SKM-1 (cell line): ENCODE data around the gene FRS2.

Experiments used
- DNase-seq: peaks from one replicate; lab custom pipeline; 2025; ENCODE audit not compliant: unreplicated experiment; lab: John Stamatoyannopoulos, UW

Gene FRS2

DNA sequence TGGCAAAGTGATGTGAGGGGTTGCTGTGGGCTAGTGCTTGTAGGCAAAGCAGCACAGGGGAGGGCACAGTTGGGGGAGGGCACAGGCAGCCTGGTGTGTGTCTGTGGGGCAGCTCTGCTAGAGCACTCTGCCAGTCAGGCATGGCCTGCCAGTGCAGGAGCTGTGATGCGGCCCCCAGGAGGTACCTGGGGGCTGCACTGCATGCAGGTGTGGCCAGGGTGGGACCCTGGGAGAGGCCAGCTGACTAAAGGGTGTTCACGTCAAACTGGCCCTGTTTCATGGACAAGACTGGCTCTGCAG, 54.1 kb downstream of the FRS2 start:
- DNase-seq = no peak

DNA sequence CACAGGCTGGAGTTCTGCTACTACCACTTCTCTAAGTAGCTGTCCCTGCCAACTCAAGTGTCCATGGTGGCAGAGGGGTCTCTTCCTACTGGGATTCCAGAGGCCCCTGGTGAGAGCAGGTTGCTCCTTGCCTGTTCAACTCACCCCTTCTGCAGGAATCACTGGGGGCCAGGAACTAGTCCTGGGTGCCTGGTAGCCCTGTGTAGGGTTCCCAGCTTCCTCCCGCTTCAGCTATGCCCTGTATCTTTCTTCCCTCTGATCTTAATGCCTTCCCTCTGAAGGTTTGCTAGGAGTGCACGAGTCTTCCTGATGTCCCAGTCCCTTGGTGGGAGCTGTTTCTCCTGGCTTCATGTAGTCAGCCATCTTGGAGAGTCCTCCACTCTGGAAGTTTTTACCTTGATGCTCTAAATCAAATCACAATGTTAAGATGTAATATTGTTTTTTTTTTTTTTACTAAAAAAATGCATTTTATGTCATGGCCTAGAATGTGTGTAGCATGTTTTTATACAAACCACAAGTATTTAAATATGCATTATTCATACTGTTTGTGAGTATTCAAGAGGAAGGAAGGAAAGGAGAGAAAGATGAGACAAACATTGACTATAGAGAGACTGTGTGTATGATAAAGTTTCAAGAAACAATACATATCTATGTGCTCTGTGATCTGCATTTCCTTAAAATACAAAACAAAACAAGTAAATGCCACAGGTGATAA, 54.7 kb downstream of the FRS2 start:
- no peak for DNase-seq

DNA sequence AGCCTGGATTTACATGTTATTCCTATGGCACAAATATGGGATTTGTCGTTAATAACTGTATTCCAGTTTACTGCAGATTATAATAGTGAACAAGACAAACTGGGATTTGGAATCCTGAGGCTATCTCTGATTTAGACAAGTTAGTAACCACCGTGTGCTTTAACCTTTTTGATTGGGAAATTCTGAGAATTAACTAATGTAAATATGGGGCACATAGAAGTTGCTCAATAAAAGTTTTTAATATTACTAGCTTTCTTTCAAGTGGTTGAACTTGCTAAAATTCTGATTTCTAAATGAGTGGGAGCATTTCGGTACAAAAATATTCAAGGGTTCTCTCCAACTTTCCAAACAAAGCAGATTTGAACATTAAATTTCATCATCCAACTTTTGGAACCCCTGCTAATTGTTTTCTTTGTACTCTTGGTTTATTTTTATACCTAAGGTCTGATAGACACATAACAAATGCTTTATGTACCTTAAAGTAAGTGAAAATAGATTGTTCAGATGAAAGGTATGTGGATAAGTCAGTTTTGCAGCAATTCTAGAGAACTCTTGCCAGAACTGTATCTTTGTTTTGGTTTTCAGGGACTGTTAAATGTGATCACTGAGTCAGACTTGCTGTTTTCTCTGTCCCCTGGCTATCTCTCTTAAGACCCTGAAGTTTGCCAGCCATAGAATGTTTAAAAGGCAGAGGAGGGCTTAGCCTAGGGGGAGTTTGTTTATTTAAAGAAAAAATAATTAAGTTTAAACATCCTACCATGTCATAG, 57.5 kb downstream of the FRS2 start:
- DNase-seq = no peak

DNA sequence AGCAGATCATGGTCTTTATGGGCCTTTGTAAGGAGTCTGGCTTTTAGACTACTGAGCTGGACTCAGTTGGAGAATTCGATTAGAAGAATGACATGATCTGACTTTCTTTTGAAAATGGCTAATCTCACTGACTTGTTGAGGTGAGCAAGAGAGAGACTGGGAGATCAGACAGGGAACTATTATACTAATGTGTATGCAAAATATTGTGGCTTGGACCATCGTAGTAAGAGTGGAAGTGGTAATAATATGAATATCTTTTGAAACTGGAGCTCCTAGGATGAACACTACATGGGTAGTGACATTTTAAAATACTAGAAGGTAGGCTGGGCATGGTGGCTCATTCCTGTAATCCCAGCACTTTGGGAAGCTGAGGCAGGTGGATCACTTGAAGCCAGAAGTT, 58.8 kb downstream of the FRS2 start:
- DNase-seq = no peak

DNA sequence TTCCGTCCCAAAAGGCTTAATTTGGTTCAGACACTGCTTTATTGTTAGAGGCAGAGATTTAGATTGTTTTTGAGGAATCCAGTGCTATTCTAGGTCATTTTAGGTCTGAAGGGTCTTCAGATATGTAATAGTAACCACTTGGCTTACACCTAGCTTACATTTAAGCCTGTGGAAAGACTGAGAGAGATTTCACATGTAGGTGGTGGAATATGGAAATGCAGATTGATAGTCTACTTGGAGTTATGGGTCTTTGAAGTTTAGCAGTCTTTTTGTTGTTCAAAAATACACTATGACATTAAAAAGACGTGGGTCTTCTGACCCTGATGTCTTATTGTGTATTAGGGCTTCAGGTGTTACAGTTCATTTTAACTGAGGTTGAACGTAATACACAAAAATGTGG, 63.7 kb downstream of the FRS2 start:
- no peak for DNase-seq

DNA sequence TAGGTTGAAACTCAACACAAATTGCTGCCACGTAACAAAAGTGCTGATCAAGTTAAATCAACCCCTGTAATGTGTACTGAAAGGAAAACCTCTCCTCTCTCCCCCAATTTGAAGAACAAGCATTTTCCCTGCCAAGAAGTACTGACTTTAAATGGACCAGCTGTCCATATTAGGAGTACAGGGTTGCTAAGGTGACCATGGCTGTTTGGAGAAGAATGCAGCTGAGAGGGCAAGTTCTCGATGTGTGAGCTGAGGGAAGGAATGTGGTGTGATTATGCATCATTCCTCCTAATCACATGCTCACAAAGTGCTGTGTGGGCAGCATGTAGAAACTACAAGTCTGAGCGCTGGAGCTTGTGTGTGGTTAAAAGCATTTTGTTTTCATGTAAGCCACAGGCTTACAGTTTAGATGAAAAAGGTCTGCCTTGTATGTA, 64.2 kb downstream of the FRS2 start:
- DNase-seq = no peak

DNA sequence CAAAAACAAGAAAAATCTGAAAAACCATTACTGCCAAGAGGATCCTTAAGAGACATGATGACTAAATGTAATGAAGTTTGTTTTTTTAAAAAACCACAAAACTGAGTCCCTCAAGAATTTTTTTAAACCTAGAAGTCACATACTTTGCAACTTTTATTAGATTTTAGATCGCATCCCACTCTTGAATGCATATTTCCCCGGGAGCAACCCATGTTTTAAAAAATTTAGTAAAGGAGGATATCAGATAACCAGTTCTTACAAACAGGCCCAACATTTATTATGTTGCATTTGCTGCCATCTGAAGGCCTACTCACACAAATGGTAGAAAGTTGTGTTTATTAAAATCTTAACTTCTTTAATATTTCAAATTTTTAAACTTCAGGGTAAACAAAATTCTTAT, 70.8 kb downstream of the FRS2 start:
- DNase-seq = no peak

DNA sequence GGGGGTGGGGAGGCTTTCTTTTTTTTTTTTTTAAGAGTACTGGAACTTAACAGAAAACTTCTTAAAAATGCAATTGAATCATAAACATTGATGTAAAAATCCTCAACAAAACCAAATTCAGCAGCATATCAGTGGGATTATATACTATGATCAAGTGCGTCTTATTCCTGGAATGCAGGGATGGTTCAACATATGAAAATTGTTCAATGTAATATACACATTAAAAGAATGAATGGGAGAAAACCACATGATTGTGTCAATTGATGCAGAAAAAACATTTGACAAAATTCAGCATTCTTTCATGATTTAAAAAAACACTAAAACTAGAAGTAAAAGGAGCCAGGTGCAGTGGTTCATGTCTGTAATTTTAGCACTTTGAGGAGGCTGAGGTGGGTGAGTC, 73.9 kb downstream of the FRS2 start:
- DNase-seq = no peak

DNA sequence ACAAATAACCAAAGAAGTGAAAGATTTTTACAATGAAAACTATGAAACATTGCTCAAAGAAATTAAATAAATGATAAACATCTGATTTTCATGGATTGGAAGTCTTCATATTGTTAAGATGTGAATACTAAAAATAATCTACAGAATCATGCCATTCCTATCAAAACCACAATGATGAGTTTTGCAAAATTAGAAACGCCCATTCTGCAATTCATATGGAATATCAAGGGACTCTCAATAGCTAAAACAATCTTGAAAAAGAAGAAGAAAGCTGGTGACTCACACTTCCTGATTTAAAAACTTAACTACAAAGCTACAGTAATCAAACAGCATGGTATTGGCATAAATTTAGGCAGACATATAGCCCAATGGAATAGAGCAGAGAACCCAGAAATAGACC, 74.9 kb downstream of the FRS2 start:
- no peak for DNase-seq

DNA sequence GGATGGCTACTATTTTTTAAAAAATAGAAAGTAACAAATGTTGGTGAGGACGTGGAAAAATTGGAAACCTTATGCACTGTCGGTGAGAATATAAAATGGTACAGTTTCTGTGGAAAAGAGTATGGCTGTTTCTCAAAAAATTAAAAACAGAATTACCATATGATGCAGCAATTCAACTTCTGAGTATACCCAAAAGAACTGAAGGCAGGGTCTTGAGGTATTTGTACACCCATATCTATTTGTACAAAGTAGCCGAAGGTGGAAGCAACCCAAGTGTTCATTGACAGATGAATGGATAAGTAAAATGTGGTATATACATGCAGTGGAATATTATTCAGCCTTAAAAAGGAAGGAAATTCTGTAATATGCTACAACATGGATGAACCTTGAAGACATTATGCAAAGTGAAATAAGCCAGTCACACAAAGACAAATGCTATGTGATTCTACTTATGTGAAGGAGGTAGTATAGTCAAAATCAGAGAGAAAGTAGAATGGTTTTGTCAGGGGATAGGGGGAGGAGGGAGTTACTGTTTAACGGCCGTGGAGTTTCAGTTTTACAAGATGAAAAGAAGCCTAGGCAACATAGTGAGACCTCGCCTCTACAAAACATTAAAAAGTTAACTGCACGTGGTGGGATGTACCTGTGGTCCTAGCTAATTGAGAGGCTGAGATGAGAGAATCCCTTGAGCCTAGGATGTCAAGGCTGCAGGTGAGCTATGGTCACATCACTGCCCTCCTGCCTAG, 76.7 kb downstream of the FRS2 start:
- DNase-seq = no peak

DNA sequence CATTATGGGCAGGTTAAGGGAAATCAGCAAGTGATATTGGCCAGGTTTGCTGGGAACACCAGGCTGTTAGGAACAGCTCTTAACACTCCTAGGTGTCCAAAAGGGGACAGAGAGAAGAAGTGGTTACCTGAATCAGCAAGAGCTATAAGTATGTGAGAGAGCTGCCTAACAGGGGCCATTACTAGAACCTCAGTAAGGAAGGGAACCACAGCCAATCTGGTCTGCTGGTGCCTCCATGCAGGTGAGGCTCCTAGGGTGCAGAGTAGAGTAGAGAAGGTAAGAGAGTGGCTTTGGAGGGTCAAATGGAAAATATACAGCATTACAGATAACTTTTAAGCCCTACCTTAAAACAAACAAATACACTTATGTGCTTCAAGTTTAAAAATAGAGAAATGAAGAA, 78.5 kb downstream of the FRS2 start:
- no peak for DNase-seq

DNA sequence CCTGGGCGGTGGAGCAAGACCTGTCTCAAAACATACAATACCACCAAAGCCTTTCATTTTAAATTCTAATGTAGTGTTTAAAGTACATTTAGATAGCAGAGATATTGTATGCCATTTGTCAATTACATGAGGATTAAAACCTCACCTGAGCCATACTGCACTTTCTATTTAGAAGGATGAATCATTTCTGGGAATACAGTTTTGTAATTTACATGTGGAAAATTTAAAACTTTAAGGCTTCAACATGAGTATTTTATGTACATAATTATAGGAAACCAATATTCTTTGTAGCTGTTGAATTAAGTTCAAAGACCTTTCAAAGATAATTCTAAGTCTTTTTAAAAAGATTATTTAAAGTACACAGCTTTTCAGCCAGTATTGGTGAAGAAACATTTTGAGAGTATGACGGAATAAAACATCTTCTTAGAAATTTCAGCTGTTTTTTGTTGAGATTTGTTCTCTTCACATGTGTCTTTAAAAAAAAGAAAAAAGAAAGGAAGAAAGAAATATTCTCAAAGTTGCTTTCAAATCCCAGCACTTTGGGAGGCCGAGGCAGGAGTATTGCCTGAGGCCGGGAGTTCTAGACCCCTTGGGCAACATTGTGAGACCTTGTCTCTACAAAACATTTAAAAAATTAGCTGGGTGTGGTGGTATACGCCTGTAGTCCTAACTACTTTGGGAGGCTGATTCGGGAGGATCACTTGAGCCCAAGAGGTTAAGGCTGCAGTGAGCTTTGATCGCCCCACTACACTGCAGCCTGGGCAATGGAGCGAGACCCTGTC, 80.6 kb downstream of the FRS2 start:
- DNase-seq = no peak

DNA sequence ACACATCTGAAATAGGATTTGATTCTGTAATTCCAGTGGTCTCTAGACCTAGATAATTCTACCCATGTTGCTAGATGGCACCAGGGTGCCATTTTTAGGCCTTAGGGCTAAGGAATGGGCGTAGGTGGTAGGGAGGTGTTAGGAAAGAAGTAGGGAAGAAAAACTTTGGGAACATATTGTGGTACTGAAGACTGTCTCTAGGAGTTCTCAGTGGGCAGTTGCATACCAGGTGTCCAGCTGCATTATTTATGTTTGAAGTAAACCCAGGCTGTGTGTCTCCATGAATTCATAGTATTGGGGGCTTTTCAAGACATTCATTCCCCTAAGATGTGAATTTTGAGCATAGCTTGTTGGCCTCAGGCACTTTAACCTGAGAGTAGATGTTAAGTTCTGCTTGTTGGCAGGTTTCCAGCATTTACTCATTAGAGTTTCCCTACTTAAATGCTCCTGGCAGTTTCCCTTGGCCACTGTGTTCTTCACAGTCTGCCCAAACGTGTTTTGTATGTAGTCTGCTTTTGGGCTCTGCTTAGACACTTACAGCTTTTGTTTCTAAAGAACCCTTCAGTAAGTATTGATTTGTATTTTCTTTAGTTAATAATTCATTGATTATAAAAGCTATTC, 83.5 kb downstream of the FRS2 start:
- no peak for DNase-seq

DNA sequence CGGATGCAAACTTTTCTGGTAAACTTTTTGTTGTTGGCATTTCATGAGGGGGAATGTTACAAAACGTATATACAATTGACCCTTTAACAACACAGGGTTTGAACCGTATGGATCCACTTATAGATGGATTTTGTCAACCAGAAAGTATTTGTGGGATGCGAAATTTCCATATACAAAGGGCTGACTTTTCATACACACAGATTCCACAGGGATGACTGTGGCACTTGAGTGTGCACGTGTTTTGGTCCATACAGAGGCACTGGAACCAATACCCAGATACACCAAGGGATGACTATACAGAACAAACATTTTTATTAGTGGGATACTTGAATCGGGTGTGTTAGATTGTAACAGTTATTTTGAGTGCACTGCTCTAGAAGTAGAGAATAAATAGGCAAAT, 85.3 kb downstream of the FRS2 start:
- no peak for DNase-seq

DNA sequence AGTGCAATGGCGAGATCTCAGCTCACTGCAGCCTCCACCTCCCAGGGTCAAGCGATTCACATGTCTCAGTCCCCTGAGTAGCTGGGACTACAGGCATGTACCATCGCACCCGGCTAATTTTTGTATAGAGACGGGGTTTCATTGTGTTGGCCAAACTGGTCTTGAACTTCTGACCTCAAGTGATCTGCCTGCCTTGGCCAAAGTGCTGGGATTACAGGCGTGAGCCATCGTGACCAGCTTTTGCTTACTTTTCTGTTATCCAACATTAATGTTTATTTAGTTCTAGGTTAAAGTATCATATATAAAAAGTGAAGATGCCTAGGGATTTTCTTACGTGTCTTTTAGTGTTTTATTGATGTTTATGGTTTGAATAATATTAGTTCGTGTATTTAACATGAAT, 86.2 kb downstream of the FRS2 start:
- no peak for DNase-seq

DNA sequence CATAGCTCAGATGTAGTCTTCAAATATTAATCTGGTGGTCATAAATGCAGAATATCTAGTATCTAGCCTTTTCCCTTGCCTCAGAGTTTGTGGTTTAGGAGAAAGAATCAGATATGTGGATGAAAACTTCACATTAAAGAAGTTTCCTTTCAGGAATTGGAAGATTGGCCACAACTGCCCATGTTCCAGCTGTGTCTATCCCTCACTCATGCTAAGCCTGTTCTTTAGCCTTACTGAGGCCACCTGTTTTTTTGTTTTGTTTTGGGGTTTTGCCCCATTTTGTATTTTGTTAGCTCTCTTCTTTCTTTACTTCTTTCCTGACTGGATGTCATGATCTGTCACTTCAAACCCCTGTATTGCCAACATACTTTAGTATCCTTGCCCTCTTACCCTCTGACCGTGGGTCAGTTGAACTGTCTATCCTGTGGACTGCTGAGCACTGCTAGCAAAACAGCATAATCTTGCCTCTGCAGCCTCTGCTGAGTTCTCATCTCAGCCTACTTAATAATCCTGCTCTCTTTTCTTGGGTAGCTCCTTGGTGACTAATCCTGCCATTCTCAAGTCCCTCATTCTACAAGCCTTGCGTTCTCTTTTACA, 93.1 kb downstream of the FRS2 start:
- DNase-seq = no peak

DNA sequence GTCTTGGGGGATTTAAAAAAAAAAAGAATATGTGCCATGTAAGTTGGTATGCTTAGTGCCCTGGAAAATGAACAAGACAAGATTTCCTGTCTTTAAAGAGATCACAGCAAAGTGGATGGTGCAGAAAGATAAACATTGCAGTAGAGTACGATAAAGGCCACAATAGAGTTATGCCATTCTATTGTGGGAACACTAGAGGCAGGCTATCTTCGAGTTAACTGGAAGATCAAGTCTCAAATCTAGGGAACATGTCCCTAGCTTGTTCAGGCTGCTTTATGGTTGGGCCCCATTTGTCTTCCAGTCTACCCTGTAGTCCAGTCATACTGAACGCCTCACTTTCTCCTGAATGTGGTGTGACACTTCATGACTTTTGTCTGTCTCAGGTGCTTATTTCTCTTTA, 96.4 kb downstream of the FRS2 start:
- DNase-seq = no peak

DNA sequence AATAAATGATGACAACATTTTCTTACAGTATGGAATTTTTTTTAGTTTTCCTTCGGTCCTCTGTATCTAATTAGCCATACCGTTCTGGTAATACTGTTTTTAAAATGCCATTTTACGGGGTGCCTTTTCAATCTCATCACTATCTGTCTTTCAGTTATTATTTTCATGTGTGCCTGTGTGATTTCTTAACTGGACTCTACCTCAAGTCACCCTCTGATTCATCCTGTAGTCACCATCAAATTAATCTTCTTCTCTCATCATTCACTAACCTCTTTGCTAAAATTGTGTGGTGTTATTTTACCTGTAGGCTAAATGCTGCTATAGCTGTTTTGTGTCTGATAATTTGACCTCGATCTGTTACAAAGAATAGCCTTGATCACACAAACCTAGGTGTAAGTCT, 99.0 kb downstream of the FRS2 start:
- no peak for DNase-seq

DNA sequence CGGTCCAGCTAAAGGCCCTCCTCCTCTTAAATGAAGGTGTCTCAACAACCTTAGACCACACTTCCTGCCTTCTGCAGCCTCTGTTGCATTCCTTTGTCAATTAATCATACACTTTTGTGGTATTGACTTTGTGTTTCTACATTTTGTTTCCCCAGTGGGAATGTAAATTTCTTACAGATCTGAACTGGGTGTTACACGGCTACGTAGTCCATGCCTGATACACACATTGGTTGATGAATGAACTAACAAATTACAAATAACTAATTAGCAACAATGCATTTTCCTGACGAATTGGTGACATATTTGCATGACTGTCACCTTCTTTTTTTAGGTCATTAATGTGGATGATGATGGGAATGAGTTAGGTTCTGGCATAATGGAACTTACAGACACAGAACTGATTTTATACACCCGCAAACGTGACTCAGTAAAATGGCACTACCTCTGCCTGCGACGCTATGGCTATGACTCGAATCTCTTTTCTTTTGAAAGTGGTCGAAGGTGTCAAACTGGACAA, 99.9 kb downstream of the FRS2 start:
- no peak for DNase-seq
